ENCODE measurements around the gene SH3TC1.

SH3TC1 gene

GRCh38 chr4:8220661-8221450 lies 21.8 kb downstream of the SH3TC1 start:
- Histone ChIP-seq H3K9me2 (replicated peaks; ENCODE audit: low read depth, low read length) (no peaks in the 10 kb centered on the region), H2AFZ (ENCODE audit: low read length) (no peak overlapping the region), H3K4me1 (ENCODE audit: insufficient read depth, low read length, poor library complexity, severe bottlenecking) (peaks cover 30% of the 10 kb centered on the region), H3K4me2 (ENCODE audit: low read depth, low read length, poor library complexity, severe bottlenecking) (no peak overlapping the region), H3K4me3 (ENCODE audit: low read length, poor library complexity, severe bottlenecking) (no peak overlapping the region), H4K20me1 (ENCODE audit: insufficient read depth, low read length, poor library complexity, severe bottlenecking) (no peaks in the 10 kb centered on the region), H3K27me3 (ENCODE audit: insufficient read depth, low read length, poor library complexity, severe bottlenecking) (no peaks in the 10 kb centered on the region), H3F3A (ENCODE audit: low read depth) (no peaks in the 10 kb centered on the region), H3K36me3 (ENCODE audit: insufficient read depth, low read length) (peaks cover 38% of the 10 kb centered on the region; the same call in 1 of the 2 replicates), H3K79me2 (ENCODE audit: insufficient read depth, low read length) (no peaks in the 10 kb centered on the region), H3K9ac (ENCODE audit: low read depth, low read length, poor library complexity, severe bottlenecking) (no peak overlapping the region), H3K9me3 (ENCODE audit: insufficient read depth, low read depth, low read length) (no peaks in the 10 kb centered on the region)
- TF ChIP-seq EZH2phosphoT487 (IDR thresholded peaks at IDR 0.05; ENCODE audit: borderline replicate concordance) (no peak), CTCF (conservative IDR thresholded peaks at IDR 0.05; ENCODE audit: low read length) (no peak)

- no peaks in the 10 kb centered on the region for H3K27me3 ChIP-seq (ENCODE audit: insufficient read depth, low read length, poor library complexity, severe bottlenecking)
- no peak overlapping the region for H3K9ac ChIP-seq (ENCODE audit: low read depth, low read length, poor library complexity, severe bottlenecking)
- no peak overlapping the region for H2AFZ ChIP-seq (ENCODE audit: low read length)
- peaks cover 40% of the 10 kb centered on the region; the same call in 1 of the 2 replicates for H3K36me3 ChIP-seq (ENCODE audit: insufficient read depth, low read length)
- H3K4me3 ChIP-seq (ENCODE audit: low read length, poor library complexity, severe bottlenecking), result no peak overlapping the region
- H3K9me2 ChIP-seq (replicated peaks; ENCODE audit: low read depth, low read length), result no peaks in the 10 kb centered on the region
- no peaks in the 10 kb centered on the region for H4K20me1 ChIP-seq (ENCODE audit: insufficient read depth, low read length, poor library complexity, severe bottlenecking)
- TF ChIP-seq CTCF (conservative IDR thresholded peaks at IDR 0.05; ENCODE audit: low read length) (no peak), EZH2phosphoT487 (IDR thresholded peaks at IDR 0.05; ENCODE audit: borderline replicate concordance) (no peak)
- H3K79me2 ChIP-seq (ENCODE audit: insufficient read depth, low read length), result no peaks in the 10 kb centered on the region
- no peak overlapping the region for H3K4me2 ChIP-seq (ENCODE audit: low read depth, low read length, poor library complexity, severe bottlenecking)
- H3K9me3 ChIP-seq (ENCODE audit: insufficient read depth, low read depth, low read length), result no peaks in the 10 kb centered on the region
- H3K4me1 ChIP-seq (ENCODE audit: insufficient read depth, low read length, poor library complexity, severe bottlenecking), result peaks cover 30% of the 10 kb centered on the region
- H3F3A ChIP-seq (ENCODE audit: low read depth), result no peaks in the 10 kb centered on the region
Measured at GRCh38 chr4:8221476-8221875, 22.4 kb downstream of the SH3TC1 start.

GRCh38 chr4:8221985-8222384 lies 22.9 kb downstream of the SH3TC1 start:
- TF ChIP-seq EZH2phosphoT487 (IDR thresholded peaks at IDR 0.05; ENCODE audit: borderline replicate concordance) (no peak), CTCF (conservative IDR thresholded peaks at IDR 0.05; ENCODE audit: low read length) (no peak)
- Histone ChIP-seq H3K9me3 (ENCODE audit: insufficient read depth, low read depth, low read length) (no peaks in the 10 kb centered on the region), H3K36me3 (ENCODE audit: insufficient read depth, low read length) (peaks cover 44% of the 10 kb centered on the region; the same call in 1 of the 2 replicates), H3K4me1 (ENCODE audit: insufficient read depth, low read length, poor library complexity, severe bottlenecking) (peaks cover 30% of the 10 kb centered on the region), H3K27me3 (ENCODE audit: insufficient read depth, low read length, poor library complexity, severe bottlenecking) (no peaks in the 10 kb centered on the region), H3K79me2 (ENCODE audit: insufficient read depth, low read length) (no peaks in the 10 kb centered on the region), H3K4me3 (ENCODE audit: low read length, poor library complexity, severe bottlenecking) (no peak overlapping the region), H3K9ac (ENCODE audit: low read depth, low read length, poor library complexity, severe bottlenecking) (no peak overlapping the region), H3F3A (ENCODE audit: low read depth) (no peaks in the 10 kb centered on the region), H3K9me2 (replicated peaks; ENCODE audit: low read depth, low read length) (no peaks in the 10 kb centered on the region), H2AFZ (ENCODE audit: low read length) (no peak overlapping the region), H4K20me1 (ENCODE audit: insufficient read depth, low read length, poor library complexity, severe bottlenecking) (no peaks in the 10 kb centered on the region), H3K4me2 (ENCODE audit: low read depth, low read length, poor library complexity, severe bottlenecking) (no peak overlapping the region)
